Peyer's patch (tissue), 4 donors: ENCODE measurements around the gene ATG7.

ENCODE experiments used
- POLR2A ChIP-seq, 2 donors: fragments of 450-650 bp; IDR thresholded peaks; one replicate each; pipeline ENCODE4 v1.5.1; 2017; ENCODE audit warnings: antibody characterized with exemption in 2 of 2, mild to moderate bottlenecking in 2 of 2, moderate library complexity in 2 of 2
- TF ChIP-seq, protein P1 (sequence below), 6 experiments: fragments of 450-650 bp in 4 of 6; fragments of 200-600 bp in 2 of 6; sonication (generic) in 1 of 6; IDR thresholded peaks; one replicate each; pipeline ENCODE4 v1.5.1; 2017 to 2019; ENCODE audit warnings: antibody characterized with exemption in 6 of 6, mild to moderate bottlenecking in 3 of 6, moderate library complexity in 1 of 6

DNA sequence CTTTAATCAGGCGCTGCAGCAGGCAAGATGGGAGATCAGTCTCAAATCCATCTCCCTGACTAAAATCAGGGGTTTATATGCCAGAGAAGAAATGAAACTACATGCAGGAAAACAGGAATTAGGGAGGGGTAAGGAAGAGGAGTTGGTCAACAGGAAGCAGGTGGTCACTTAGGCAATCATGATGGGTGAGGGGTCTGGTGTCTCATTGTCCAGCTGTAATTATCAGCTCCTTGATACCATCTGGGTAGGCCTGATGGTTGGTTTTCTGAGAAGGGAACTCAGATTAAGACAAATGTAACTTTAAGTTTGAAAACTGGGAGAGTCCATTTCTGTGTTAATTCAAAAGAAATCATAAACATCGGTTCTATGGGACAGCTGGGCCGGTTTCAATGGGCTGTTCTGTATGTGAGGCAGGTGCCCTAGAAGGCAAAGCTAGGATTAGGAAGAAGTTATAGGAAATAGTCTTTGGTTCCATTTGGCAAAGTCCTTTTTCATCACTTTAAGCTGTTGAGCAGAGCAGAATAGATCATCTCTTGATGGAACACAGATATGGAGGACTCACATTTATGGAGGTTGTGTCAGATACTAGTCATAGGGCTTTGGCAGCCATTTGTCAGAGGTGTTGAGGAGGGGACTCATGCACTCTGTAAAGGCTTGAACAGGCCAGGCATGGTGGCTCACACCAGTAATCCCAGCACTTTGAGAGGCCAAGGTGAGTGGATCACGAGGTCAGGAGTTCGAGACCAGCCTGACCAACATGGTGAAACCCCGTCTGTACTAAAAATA, 222.1 kb downstream of the ATG7 start:
- TF ChIP-seq, protein P1, sequence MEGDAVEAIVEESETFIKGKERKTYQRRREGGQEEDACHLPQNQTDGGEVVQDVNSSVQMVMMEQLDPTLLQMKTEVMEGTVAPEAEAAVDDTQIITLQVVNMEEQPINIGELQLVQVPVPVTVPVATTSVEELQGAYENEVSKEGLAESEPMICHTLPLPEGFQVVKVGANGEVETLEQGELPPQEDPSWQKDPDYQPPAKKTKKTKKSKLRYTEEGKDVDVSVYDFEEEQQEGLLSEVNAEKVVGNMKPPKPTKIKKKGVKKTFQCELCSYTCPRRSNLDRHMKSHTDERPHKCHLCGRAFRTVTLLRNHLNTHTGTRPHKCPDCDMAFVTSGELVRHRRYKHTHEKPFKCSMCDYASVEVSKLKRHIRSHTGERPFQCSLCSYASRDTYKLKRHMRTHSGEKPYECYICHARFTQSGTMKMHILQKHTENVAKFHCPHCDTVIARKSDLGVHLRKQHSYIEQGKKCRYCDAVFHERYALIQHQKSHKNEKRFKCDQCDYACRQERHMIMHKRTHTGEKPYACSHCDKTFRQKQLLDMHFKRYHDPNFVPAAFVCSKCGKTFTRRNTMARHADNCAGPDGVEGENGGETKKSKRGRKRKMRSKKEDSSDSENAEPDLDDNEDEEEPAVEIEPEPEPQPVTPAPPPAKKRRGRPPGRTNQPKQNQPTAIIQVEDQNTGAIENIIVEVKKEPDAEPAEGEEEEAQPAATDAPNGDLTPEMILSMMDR (IDR thresholded peaks at IDR 0.05) = no peak
- TF ChIP-seq POLR2A (IDR thresholded peaks at IDR 0.05) = no peak
